ENCODE data around the gene TNFRSF18.

DNA sequence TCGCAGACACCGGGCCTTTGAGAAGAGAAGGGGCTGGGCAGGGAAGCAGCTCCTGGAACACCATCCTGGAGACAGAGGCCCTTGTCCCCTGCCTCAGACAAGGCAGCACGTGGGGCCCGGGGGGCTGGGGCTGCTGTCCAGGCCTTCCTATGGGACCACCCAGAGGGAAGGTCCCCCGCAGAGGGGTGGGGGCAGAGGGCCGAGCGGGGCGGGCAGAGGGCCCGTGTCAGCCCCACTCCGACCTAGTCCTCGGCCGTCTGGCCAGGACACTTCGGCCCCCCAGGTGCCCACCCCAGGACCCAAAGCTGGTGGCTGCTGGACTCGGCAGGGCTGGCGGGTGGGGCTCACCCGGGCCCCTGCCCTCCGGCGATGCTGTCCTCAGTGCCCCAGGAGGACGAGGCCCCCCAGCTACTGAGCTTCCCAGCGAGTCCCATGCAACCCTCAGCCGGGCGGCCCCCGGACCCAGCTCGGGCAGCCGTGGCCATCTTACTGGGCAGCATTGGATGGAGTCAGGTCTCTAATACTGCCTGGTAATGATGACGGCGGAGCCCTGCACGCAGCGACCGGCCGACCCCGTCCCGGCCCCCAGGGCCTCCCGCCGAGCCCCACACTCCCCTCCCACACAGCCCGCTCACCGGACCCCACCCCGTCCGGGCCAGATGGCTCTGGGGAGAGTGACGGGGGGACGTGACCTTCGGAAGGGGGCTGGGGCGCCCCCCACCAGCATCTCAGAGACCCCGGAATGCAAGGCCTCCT is 39.6 kb downstream of the TNFRSF18 start:
- TF ChIP-seq GRHL2 (CRISPR knock-in tag; IDR thresholded peaks at IDR 0.05; ENCODE audit: insufficient replicate concordance, severe bottlenecking) (no peak), ZNF671 (CRISPR knock-in tag; IDR thresholded peaks at IDR 0.05) (no peak), NR2C2 (CRISPR knock-in tag; IDR thresholded peaks at IDR 0.05) (no peak)
- TF ChIP-seq, protein P1, sequence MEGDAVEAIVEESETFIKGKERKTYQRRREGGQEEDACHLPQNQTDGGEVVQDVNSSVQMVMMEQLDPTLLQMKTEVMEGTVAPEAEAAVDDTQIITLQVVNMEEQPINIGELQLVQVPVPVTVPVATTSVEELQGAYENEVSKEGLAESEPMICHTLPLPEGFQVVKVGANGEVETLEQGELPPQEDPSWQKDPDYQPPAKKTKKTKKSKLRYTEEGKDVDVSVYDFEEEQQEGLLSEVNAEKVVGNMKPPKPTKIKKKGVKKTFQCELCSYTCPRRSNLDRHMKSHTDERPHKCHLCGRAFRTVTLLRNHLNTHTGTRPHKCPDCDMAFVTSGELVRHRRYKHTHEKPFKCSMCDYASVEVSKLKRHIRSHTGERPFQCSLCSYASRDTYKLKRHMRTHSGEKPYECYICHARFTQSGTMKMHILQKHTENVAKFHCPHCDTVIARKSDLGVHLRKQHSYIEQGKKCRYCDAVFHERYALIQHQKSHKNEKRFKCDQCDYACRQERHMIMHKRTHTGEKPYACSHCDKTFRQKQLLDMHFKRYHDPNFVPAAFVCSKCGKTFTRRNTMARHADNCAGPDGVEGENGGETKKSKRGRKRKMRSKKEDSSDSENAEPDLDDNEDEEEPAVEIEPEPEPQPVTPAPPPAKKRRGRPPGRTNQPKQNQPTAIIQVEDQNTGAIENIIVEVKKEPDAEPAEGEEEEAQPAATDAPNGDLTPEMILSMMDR (IDR thresholded peaks at IDR 0.05) = no peak
- TF ChIP-seq, protein P2, sequence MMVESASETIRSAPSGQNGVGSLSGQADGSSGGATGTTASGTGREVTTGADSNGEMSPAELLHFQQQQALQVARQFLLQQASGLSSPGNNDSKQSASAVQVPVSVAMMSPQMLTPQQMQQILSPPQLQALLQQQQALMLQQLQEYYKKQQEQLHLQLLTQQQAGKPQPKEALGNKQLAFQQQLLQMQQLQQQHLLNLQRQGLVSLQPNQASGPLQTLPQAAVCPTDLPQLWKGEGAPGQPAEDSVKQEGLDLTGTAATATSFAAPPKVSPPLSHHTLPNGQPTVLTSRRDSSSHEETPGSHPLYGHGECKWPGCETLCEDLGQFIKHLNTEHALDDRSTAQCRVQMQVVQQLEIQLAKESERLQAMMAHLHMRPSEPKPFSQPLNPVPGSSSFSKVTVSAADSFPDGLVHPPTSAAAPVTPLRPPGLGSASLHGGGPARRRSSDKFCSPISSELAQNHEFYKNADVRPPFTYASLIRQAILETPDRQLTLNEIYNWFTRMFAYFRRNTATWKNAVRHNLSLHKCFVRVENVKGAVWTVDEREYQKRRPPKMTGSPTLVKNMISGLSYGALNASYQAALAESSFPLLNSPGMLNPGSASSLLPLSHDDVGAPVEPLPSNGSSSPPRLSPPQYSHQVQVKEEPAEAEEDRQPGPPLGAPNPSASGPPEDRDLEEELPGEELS (CRISPR knock-in tag; IDR thresholded peaks at IDR 0.05) = no peak
- TF ChIP-seq, protein P3, sequence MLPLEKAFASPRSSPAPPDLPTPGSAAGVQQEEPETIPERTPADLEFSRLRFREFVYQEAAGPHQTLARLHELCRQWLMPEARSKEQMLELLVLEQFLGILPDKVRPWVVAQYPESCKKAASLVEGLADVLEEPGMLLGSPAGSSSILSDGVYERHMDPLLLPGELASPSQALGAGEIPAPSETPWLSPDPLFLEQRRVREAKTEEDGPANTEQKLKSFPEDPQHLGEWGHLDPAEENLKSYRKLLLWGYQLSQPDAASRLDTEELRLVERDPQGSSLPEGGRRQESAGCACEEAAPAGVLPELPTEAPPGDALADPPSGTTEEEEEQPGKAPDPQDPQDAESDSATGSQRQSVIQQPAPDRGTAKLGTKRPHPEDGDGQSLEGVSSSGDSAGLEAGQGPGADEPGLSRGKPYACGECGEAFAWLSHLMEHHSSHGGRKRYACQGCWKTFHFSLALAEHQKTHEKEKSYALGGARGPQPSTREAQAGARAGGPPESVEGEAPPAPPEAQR (CRISPR knock-in tag; IDR thresholded peaks at IDR 0.05) = no peak
- TF ChIP-seq, protein P4, sequence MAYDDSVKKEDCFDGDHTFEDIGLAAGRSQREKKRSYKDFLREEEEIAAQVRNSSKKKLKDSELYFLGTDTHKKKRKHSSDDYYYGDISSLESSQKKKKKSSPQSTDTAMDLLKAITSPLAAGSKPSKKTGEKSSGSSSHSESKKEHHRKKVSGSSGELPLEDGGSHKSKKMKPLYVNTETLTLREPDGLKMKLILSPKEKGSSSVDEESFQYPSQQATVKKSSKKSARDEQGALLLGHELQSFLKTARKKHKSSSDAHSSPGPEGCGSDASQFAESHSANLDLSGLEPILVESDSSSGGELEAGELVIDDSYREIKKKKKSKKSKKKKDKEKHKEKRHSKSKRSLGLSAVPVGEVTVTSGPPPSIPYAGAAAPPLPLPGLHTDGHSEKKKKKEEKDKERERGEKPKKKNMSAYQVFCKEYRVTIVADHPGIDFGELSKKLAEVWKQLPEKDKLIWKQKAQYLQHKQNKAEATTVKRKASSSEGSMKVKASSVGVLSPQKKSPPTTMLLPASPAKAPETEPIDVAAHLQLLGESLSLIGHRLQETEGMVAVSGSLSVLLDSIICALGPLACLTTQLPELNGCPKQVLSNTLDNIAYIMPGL (CRISPR knock-in tag; IDR thresholded peaks at IDR 0.05) = no peak
- TF ChIP-seq, protein P5, sequence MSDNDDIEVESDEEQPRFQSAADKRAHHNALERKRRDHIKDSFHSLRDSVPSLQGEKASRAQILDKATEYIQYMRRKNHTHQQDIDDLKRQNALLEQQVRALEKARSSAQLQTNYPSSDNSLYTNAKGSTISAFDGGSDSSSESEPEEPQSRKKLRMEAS (CRISPR knock-in tag; IDR thresholded peaks at IDR 0.05) = no peak
